HL-60 (cell line): ENCODE data around the gene CST9.

Experiments used
- DNase-seq, 2 experiments: peaks; one replicate each; pipeline ENCODE4 v3.0.0-alpha.2; 2010 to 2020; ENCODE audit warnings: low read depth in 1 of 2, low spot score in 1 of 2
- H3K27ac ChIP-seq: fragments of 250-450 bp; sonication (Bioruptor Pico); replicated peaks from 2 replicates; pipeline ENCODE4 v1.5.1; 2020; ENCODE audit warnings: mild to moderate bottlenecking, moderate library complexity
- H3K27me3 ChIP-seq: fragments of 250-450 bp; sonication (Bioruptor Pico); 2 replicates; pipeline ENCODE4 v1.5.1; 2021; ENCODE audit warnings: mild to moderate bottlenecking, moderate library complexity; ENCODE audit not compliant: insufficient read depth, poor library complexity, severe bottlenecking
- H3K4me3 ChIP-seq: replicated peaks from 2 replicates; pipeline ENCODE4 v1.5.1; 2011; ENCODE audit warnings: mild to moderate bottlenecking, control low read depth, low read length; ENCODE audit not compliant: insufficient read depth
- CTCF ChIP-seq: IDR thresholded peaks from one replicate; pipeline ENCODE4 v1.5.1; 2011; ENCODE audit warnings: low read length, control low read depth, inconsistent platforms; ENCODE audit not compliant: insufficient read depth
- GABPA ChIP-seq: IDR thresholded peaks from 2 replicates; pipeline ENCODE4 v1.6.1; 2012; ENCODE audit warnings: low read depth
- POLR2AphosphoS5 ChIP-seq: IDR thresholded peaks from 2 replicates; pipeline ENCODE4 v1.6.1; 2012; ENCODE audit warnings: low read depth
- REST ChIP-seq: IDR thresholded peaks from 2 replicates; pipeline ENCODE4 v1.6.1; 2012; ENCODE audit warnings: low read depth; ENCODE audit not compliant: insufficient replicate concordance
- SPI1 ChIP-seq: IDR thresholded peaks from 2 replicates; pipeline ENCODE4 v1.6.1; 2012; ENCODE audit warnings: low read depth, mild to moderate bottlenecking, borderline replicate concordance

The CST9 gene

GRCh38 chr20:23564927-23565326 is 40.8 kb downstream of the CST9 start:
- H3K4me3 ChIP-seq, result no peak overlapping the region
- TF ChIP-seq GABPA (no peak), SPI1 (no peak), CTCF (no peak), REST (no peak), POLR2AphosphoS5 (no peak)
- H3K27ac ChIP-seq, result no peak overlapping the region
- no peak for DNase-seq
- no peaks in the 10 kb centered on the region for H3K27me3 ChIP-seq

- no peak for DNase-seq
- Histone ChIP-seq H3K27ac (no peak overlapping the region), H3K27me3 (peaks cover 3% of the 10 kb centered on the region), H3K4me3 (no peak overlapping the region)
- TF ChIP-seq POLR2AphosphoS5 (no peak), GABPA (no peak), SPI1 (no peak)
Observed at GRCh38 chr20:23562721-23563342, 42.9 kb downstream of the CST9 start.

GRCh38 chr20:23554401-23554800 is 51.3 kb downstream of the CST9 start:
- TF ChIP-seq CTCF, result no peak
- TF ChIP-seq REST, result no peak
- no peak for TF ChIP-seq GABPA
- TF ChIP-seq SPI1, result no peak
- no peak for TF ChIP-seq POLR2AphosphoS5
- Histone ChIP-seq H3K27me3 (peaks cover 3% of the 10 kb centered on the region), H3K27ac (no peak overlapping the region), H3K4me3 (no peak overlapping the region)
- no peak for DNase-seq
